HepG2 (cell line): ENCODE data around the gene PAK1IP1. TPM values are rescaled to one million over a fixed set of nuclear protein-coding genes. Genes with fewer than 3 reads are reported as not detected.

Experiments
- ATRX ChIP-seq: sonication (generic); formaldehyde crosslinking; IDR thresholded peaks from 2 replicates; pipeline ENCODE4 v1.4.0; 2020; ENCODE audit warnings: missing genetic modification reagents, borderline replicate concordance
- CAMTA2 ChIP-seq: sonication (generic); formaldehyde crosslinking; IDR thresholded peaks from 2 replicates; pipeline ENCODE4 v1.4.0; 2020; ENCODE audit warnings: mild to moderate bottlenecking, missing genetic modification reagents, borderline replicate concordance
- DMAP1 ChIP-seq: IDR thresholded peaks from 2 replicates; pipeline ENCODE4 v1.6.1; 2016
- EEA1 ChIP-seq: sonication (generic); formaldehyde crosslinking; IDR thresholded peaks from 2 replicates; pipeline ENCODE4 v1.5.1; 2020; ENCODE audit warnings: mild to moderate bottlenecking, missing genetic modification reagents, borderline replicate concordance
- HNRNPK ChIP-seq: fragments of 200-400 bp; formaldehyde crosslinking; IDR thresholded peaks from 2 replicates; pipeline ENCODE4 v1.6.1; 2018; ENCODE audit warnings: low read length, low read depth, moderate library complexity, mild to moderate bottlenecking; ENCODE audit not compliant: poor library complexity, severe bottlenecking
- ISX ChIP-seq: sonication (generic); formaldehyde crosslinking; conservative IDR thresholded peaks from 2 replicates; pipeline ENCODE4 v1.5.0; 2020; ENCODE audit warnings: missing genetic modification reagents
- JDP2 ChIP-seq: sonication (generic); formaldehyde crosslinking; IDR thresholded peaks from 2 replicates; pipeline ENCODE4 v1.8.1; 2022; ENCODE audit warnings: missing genetic modification reagents, borderline replicate concordance
- MAFF ChIP-seq: IDR thresholded peaks from 2 replicates; pipeline ENCODE4 v1.6.1; 2011; ENCODE audit warnings: low read depth, low read length, improper control_type of control experiment
- NFE2L2 ChIP-seq: fragments of 150-350 bp; IDR thresholded peaks from 2 replicates; pipeline ENCODE4 v1.6.1; 2014; ENCODE audit warnings: low read length
- SAFB2 ChIP-seq: sonication (generic); formaldehyde crosslinking; IDR thresholded peaks from 2 replicates; pipeline ENCODE4 v1.5.1; 2020; ENCODE audit warnings: missing genetic modification reagents, low read depth, mild to moderate bottlenecking, borderline replicate concordance
- SKI ChIP-seq: fragments of 450-650 bp; IDR thresholded peaks from one replicate; pipeline ENCODE4 v1.6.1; 2018; ENCODE audit warnings: mild to moderate bottlenecking; ENCODE audit not compliant: partially characterized antibody
- SMAD1 ChIP-seq: sonication (generic); formaldehyde crosslinking; IDR thresholded peaks from 2 replicates; pipeline ENCODE4 v1.4.0; 2020; ENCODE audit warnings: missing genetic modification reagents, low read depth, mild to moderate bottlenecking, borderline replicate concordance
- SRY ChIP-seq: sonication (generic); formaldehyde crosslinking; IDR thresholded peaks from 2 replicates; pipeline ENCODE4 v1.8.0; 2022; ENCODE audit warnings: mild to moderate bottlenecking, missing genetic modification reagents
- TOPORS ChIP-seq: sonication (generic); formaldehyde crosslinking; IDR thresholded peaks from 2 replicates; pipeline ENCODE4 v1.8.0; 2023; ENCODE audit warnings: mild to moderate bottlenecking, missing genetic modification reagents
- ZBTB1 ChIP-seq: sonication (generic); formaldehyde crosslinking; IDR thresholded peaks from 2 replicates; pipeline ENCODE4 v1.4.0; 2020; ENCODE audit warnings: missing genetic modification reagents, borderline replicate concordance
- ZNF33A ChIP-seq: sonication (generic); formaldehyde crosslinking; IDR thresholded peaks from 2 replicates; pipeline ENCODE4 v1.5.1; 2020; ENCODE audit warnings: missing genetic modification reagents, mild to moderate bottlenecking, moderate library complexity, borderline replicate concordance
- ZNF383 ChIP-seq: sonication (generic); formaldehyde crosslinking; IDR thresholded peaks from 2 replicates; pipeline ENCODE4 v1.4.0; 2020; ENCODE audit warnings: missing genetic modification reagents, mild to moderate bottlenecking, borderline replicate concordance
- ZNF530 ChIP-seq: sonication (generic); formaldehyde crosslinking; IDR thresholded peaks from 2 replicates; pipeline ENCODE4 v1.5.0; 2020; ENCODE audit warnings: low read depth, mild to moderate bottlenecking, missing genetic modification reagents
- ZNF672 ChIP-seq: sonication (generic); formaldehyde crosslinking; IDR thresholded peaks from 2 replicates; pipeline ENCODE4 v1.8.1; 2022; ENCODE audit warnings: missing genetic modification reagents
- ZNF75D ChIP-seq: sonication (generic); formaldehyde crosslinking; IDR thresholded peaks from 2 replicates; pipeline ENCODE4 v1.8.1; 2023; ENCODE audit warnings: missing genetic modification reagents, mild to moderate bottlenecking, borderline replicate concordance
- ZSCAN25 ChIP-seq: sonication (generic); formaldehyde crosslinking; IDR thresholded peaks from 2 replicates; pipeline ENCODE4 v1.8.0; 2022; ENCODE audit warnings: mild to moderate bottlenecking, missing genetic modification reagents
- ZZZ3 ChIP-seq: sonication (generic); formaldehyde crosslinking; IDR thresholded peaks from 2 replicates; pipeline ENCODE4 v1.4.0; 2020; ENCODE audit warnings: missing genetic modification reagents, mild to moderate bottlenecking, borderline replicate concordance
- polyA plus RNA-seq, 8 experiments: library from polyadenylated mRNA; depleted of rRNA in 3 of 8; stranded (reverse) in 7 of 8; unstranded in 1 of 8; fragments of >200 nt; fragmentation: Illumina TruSeq in 4 of 8; extraction: Trizol in 4 of 8; gene quantifications; 2 replicates each; pipeline versions ENCODE4 v1.2.1 to v1.2.3, GENCODE V29; 2011 to 2016; ENCODE audit warnings: low read depth in 4 of 8, missing spikeins in 1 of 8, mixed read lengths in 1 of 8; ENCODE audit not compliant: insufficient read depth in 1 of 8
- total RNA-seq, 5 experiments: library from RNA; depleted of rRNA; stranded (reverse); fragments of >200 nt; fragmentation: Illumina TruSeq; extraction: Trizol; gene quantifications; 2 replicates each; pipeline ENCODE4 v1.2.3, GENCODE V29; 2016; ENCODE audit warnings: low read depth in 1 of 5
- TF ChIP-seq, protein P1 (sequence below): IDR thresholded peaks from 2 replicates; pipeline ENCODE4 v1.4.0; 2020; ENCODE audit warnings: mild to moderate bottlenecking, missing genetic modification reagents
- TF ChIP-seq, protein P2 (sequence below): sonication (generic); formaldehyde crosslinking; IDR thresholded peaks from 2 replicates; pipeline ENCODE4 v1.9.0; 2021; ENCODE audit warnings: missing genetic modification reagents, borderline replicate concordance
- TF ChIP-seq, protein P3 (sequence below), 2 experiments: fragments of 450-650 bp in 1 of 2; sonication (generic) in 1 of 2; formaldehyde crosslinking; IDR thresholded peaks; 2 replicates each; pipeline versions ENCODE4 v1.5.0 to v1.8.0; 2020 to 2022; ENCODE audit warnings: mild to moderate bottlenecking in 1 of 2, missing genetic modification reagents in 1 of 2

PAK1IP1 gene
- total and polyA plus RNA-seq, 2 of the 13 experiments (the other 11 are each of a cell fraction or from before 2014, with no cell fraction given): 23.4 to 66.2 TPM

DNA sequence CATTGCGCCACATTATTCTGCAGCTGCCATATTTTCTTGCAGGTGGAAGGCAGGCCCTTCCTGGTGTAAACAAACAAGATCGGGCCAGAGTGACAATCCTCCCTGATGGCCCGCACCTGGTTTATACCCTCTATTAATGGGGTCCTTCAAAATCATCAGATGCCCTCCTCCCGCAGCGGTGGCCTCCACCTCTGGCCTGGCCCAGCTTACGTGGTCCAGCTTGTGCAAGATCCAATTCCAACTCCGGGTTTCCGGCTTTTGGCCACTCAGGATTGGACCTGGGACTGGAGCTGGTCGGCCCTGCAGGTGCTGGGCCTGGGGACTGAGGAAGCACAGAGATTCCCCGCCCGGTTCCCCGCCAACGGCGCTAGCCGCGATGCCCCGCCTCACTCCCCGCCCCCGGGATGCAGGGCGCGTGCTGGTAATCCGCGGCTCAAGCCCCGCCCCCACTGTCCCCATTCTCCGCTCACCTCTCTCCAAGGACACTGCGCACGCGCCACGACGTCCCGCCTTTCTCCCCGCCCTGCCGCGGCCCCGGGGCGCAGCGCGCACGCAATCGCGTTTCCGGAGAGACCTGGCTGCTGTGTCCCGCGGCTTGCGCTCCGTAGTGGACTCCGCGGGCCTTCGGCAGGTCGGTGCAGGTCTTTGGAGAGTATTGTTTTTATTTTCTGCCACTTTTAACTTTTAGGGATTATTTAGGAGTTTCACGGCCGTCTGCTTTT, 52.6 kb downstream of the PAK1IP1 start, which contains the start of gene TMEM14B (continued):
- TF ChIP-seq JDP2 (CRISPR knock-in tag) (no peak), NFE2L2 (no peak), ZNF75D (CRISPR knock-in tag) (no peak), MAFF (no peak), DMAP1 (CRISPR knock-in tag) (peak; percentile 86), ZNF33A (CRISPR knock-in tag) (no peak), CAMTA2 (CRISPR knock-in tag) (peak; percentile 92), SKI (peak; percentile 21), SMAD1 (CRISPR knock-in tag) (no peak), SAFB2 (CRISPR knock-in tag) (no peak), ZNF530 (CRISPR knock-in tag) (0 out of 2 replicates have a peak, but pooled peaks have one; percentile 75), ZZZ3 (peak; percentile 81; the same call in 1 of the 2 replicates), ATRX (CRISPR knock-in tag) (no peak), ZBTB1 (no peak; the same call in 1 of the 2 replicates), TOPORS (CRISPR knock-in tag) (no peak), ZNF672 (no peak), ZNF383 (CRISPR knock-in tag) (no peak), EEA1 (CRISPR knock-in tag) (no peak; the same call in 1 of the 2 replicates), HNRNPK (peak; percentile 86), ISX (no peak), ZSCAN25 (CRISPR knock-in tag) (no peak), SRY (CRISPR knock-in tag) (peak; percentile 55; the same call in 1 of the 2 replicates)
- TF ChIP-seq, protein P1, sequence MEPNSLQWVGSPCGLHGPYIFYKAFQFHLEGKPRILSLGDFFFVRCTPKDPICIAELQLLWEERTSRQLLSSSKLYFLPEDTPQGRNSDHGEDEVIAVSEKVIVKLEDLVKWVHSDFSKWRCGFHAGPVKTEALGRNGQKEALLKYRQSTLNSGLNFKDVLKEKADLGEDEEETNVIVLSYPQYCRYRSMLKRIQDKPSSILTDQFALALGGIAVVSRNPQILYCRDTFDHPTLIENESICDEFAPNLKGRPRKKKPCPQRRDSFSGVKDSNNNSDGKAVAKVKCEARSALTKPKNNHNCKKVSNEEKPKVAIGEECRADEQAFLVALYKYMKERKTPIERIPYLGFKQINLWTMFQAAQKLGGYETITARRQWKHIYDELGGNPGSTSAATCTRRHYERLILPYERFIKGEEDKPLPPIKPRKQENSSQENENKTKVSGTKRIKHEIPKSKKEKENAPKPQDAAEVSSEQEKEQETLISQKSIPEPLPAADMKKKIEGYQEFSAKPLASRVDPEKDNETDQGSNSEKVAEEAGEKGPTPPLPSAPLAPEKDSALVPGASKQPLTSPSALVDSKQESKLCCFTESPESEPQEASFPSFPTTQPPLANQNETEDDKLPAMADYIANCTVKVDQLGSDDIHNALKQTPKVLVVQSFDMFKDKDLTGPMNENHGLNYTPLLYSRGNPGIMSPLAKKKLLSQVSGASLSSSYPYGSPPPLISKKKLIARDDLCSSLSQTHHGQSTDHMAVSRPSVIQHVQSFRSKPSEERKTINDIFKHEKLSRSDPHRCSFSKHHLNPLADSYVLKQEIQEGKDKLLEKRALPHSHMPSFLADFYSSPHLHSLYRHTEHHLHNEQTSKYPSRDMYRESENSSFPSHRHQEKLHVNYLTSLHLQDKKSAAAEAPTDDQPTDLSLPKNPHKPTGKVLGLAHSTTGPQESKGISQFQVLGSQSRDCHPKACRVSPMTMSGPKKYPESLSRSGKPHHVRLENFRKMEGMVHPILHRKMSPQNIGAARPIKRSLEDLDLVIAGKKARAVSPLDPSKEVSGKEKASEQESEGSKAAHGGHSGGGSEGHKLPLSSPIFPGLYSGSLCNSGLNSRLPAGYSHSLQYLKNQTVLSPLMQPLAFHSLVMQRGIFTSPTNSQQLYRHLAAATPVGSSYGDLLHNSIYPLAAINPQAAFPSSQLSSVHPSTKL (CRISPR knock-in tag): peak; percentile 78; the same call in 1 of the 2 replicates
- TF ChIP-seq, protein P2, sequence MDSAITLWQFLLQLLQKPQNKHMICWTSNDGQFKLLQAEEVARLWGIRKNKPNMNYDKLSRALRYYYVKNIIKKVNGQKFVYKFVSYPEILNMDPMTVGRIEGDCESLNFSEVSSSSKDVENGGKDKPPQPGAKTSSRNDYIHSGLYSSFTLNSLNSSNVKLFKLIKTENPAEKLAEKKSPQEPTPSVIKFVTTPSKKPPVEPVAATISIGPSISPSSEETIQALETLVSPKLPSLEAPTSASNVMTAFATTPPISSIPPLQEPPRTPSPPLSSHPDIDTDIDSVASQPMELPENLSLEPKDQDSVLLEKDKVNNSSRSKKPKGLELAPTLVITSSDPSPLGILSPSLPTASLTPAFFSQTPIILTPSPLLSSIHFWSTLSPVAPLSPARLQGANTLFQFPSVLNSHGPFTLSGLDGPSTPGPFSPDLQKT (CRISPR knock-in tag): no peak
- TF ChIP-seq, protein P3, sequence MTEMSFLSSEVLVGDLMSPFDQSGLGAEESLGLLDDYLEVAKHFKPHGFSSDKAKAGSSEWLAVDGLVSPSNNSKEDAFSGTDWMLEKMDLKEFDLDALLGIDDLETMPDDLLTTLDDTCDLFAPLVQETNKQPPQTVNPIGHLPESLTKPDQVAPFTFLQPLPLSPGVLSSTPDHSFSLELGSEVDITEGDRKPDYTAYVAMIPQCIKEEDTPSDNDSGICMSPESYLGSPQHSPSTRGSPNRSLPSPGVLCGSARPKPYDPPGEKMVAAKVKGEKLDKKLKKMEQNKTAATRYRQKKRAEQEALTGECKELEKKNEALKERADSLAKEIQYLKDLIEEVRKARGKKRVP (CRISPR knock-in tag; IDR thresholded peaks at IDR 0.05): peak in 1 of 2 experiments; percentile 89; a peak in 2 of 4 replicates
